Epithelial cell of esophagus (primary cell): Measurements from ENCODE around the gene RTN4RL1.

ENCODE experiments used
- DNase-seq: peaks from one replicate; pipeline ENCODE4 v3.0.0; 2010; ENCODE audit warnings: low read depth
- H3K4me3 ChIP-seq: 2 replicates; pipeline ENCODE4 v1.5.1; 2011; ENCODE audit warnings: mild to moderate bottlenecking, low read length, control low read depth
- CTCF ChIP-seq: IDR thresholded peaks from 2 replicates; pipeline ENCODE4 v1.5.1; 2011; ENCODE audit warnings: low read depth, mild to moderate bottlenecking, low read length, control low read depth, inconsistent platforms; ENCODE audit not compliant: insufficient read depth; ENCODE audit errors: missing control alignments

RTN4RL1 gene

GRCh38 chr17:1940810-1941185 is 84.3 kb downstream of the RTN4RL1 start:
- no peak overlapping the region for H3K4me3 ChIP-seq
- no peak for TF ChIP-seq CTCF
- no peak for DNase-seq

- no peak for DNase-seq
- no peak overlapping the region for H3K4me3 ChIP-seq
Measured at GRCh38 chr17:1939981-1940809, 84.9 kb downstream of the RTN4RL1 start.

GRCh38 chr17:1937461-1937860 is 87.7 kb downstream of the RTN4RL1 start:
- no peak for TF ChIP-seq CTCF
- H3K4me3 ChIP-seq = no peak overlapping the region
- no peak for DNase-seq

More at GRCh38 chr17:1939981-1940809, 84.9 kb downstream of the RTN4RL1 start:
- no peak for TF ChIP-seq CTCF

- no peak for DNase-seq
- H3K4me3 ChIP-seq = no peak overlapping the region
- no peak for TF ChIP-seq CTCF
Measured at GRCh38 chr17:1936766-1937165, 88.4 kb downstream of the RTN4RL1 start.

GRCh38 chr17:1934901-1935300 is 90.2 kb downstream of the RTN4RL1 start:
- TF ChIP-seq CTCF = no peak
- no peak overlapping the region for H3K4me3 ChIP-seq

GRCh38 chr17:1933875-1934715 is 91.0 kb downstream of the RTN4RL1 start:
- no peak for TF ChIP-seq CTCF
- no peak for DNase-seq
- no peak overlapping the region for H3K4me3 ChIP-seq

More at GRCh38 chr17:1934901-1935300, 90.2 kb downstream of the RTN4RL1 start:
- no peak for DNase-seq
